Liver (tissue), 9 donors: ENCODE results near the gene SLC24A3. TPM values are rescaled to one million over a fixed set of nuclear protein-coding genes. Genes with fewer than 3 reads are reported as not detected.

ENCODE experiments used
- DNase-seq: peaks from one replicate; pipeline ENCODE4 v3.0.0-alpha.2; 2017; ENCODE audit warnings: low spot score
- H3K27ac ChIP-seq, 2 donors: one replicate each; pipeline ENCODE4 v1.7.0; 2013; ENCODE audit warnings: inconsistent platforms in 2 of 2, low read length in 2 of 2, control low read depth in 1 of 2, low read depth in 1 of 2, mild to moderate bottlenecking in 1 of 2
- H3K27me3 ChIP-seq, 4 donors: one replicate each; pipeline versions ENCODE4 v1.6.1 to v1.7.0; 2013; ENCODE audit warnings: low read length in 3 of 4, inconsistent platforms in 1 of 4, mild to moderate bottlenecking in 1 of 4, moderate library complexity in 1 of 4; ENCODE audit not compliant: control insufficient read depth in 4 of 4, insufficient read depth in 4 of 4
- H3K36me3 ChIP-seq, 4 donors: one replicate each; pipeline versions ENCODE4 v1.6.1 to v1.7.0; 2013; ENCODE audit warnings: low read length in 3 of 4, mild to moderate bottlenecking in 3 of 4, low read depth in 1 of 4, moderate library complexity in 1 of 4; ENCODE audit not compliant: control insufficient read depth in 4 of 4, insufficient read depth in 3 of 4
- H3K4me1 ChIP-seq, 4 donors: one replicate each; pipeline versions ENCODE4 v1.6.1 to v1.7.0; 2013; ENCODE audit warnings: low read length in 3 of 4, mild to moderate bottlenecking in 3 of 4, moderate library complexity in 1 of 4; ENCODE audit not compliant: control insufficient read depth in 4 of 4, insufficient read depth in 4 of 4
- H3K4me3 ChIP-seq, 3 donors: one replicate each; pipeline versions ENCODE4 v1.6.1 to v1.7.0; 2013; ENCODE audit warnings: low read length in 3 of 3, control low read depth in 1 of 3, low read depth in 1 of 3, mild to moderate bottlenecking in 1 of 3
- H3K9ac ChIP-seq, 2 donors: one replicate each; pipeline ENCODE4 v1.7.0; 2013; ENCODE audit warnings: low read length in 2 of 2, mild to moderate bottlenecking in 2 of 2, moderate library complexity in 2 of 2, control low read depth in 1 of 2, low read depth in 1 of 2
- H3K9me3 ChIP-seq, 4 donors: one replicate each; pipeline versions ENCODE4 v1.6.1 to v1.7.0; 2013; ENCODE audit warnings: low read length in 3 of 4; ENCODE audit not compliant: control insufficient read depth in 4 of 4
- EGR1 ChIP-seq, 2 donors: IDR thresholded peaks; 2 replicates each; pipeline ENCODE4 v1.6.1; 2016 to 2018; ENCODE audit warnings: antibody characterized with exemption in 2 of 2, low read depth in 2 of 2
- FOXA1 ChIP-seq: IDR thresholded peaks from 2 replicates; pipeline ENCODE4 v1.6.1; 2016; ENCODE audit warnings: antibody characterized with exemption
- FOXA2 ChIP-seq: IDR thresholded peaks from 2 replicates; pipeline ENCODE4 v1.6.1; 2016; ENCODE audit warnings: antibody characterized with exemption
- HNF4A ChIP-seq, 2 donors: conservative IDR thresholded peaks; 2 replicates each; pipeline ENCODE4 v1.6.1; 2016; ENCODE audit warnings: antibody characterized with exemption in 2 of 2, mild to moderate bottlenecking in 2 of 2
- HNF4G ChIP-seq: IDR thresholded peaks from 2 replicates; pipeline ENCODE4 v1.6.1; 2016; ENCODE audit warnings: antibody characterized with exemption
- JUND ChIP-seq, 2 donors: IDR thresholded peaks; 2 replicates each; pipeline ENCODE4 v1.6.1; 2016; ENCODE audit warnings: antibody characterized with exemption in 2 of 2
- RAD21 ChIP-seq, 2 donors: IDR thresholded peaks; 2 replicates each; pipeline ENCODE4 v1.6.1; 2016; ENCODE audit warnings: antibody characterized with exemption in 2 of 2, mild to moderate bottlenecking in 2 of 2
- RXRA ChIP-seq, 2 donors: IDR thresholded peaks; 2 replicates each; pipeline ENCODE4 v1.6.1; 2017 to 2018; ENCODE audit warnings: antibody characterized with exemption in 2 of 2, mild to moderate bottlenecking in 1 of 2
- SP1 ChIP-seq: IDR thresholded peaks from 2 replicates; pipeline ENCODE4 v1.6.1; 2018; ENCODE audit warnings: antibody characterized with exemption, mild to moderate bottlenecking
- TAF1 ChIP-seq: conservative IDR thresholded peaks from 2 replicates; pipeline ENCODE4 v1.6.1; 2016; ENCODE audit warnings: antibody characterized with exemption, mild to moderate bottlenecking
- YY1 ChIP-seq: IDR thresholded peaks from 2 replicates; pipeline ENCODE4 v1.6.1; 2016; ENCODE audit warnings: antibody characterized with exemption, mild to moderate bottlenecking
- ZBTB33 ChIP-seq: IDR thresholded peaks from 2 replicates; pipeline ENCODE4 v1.6.1; 2016; ENCODE audit warnings: antibody characterized with exemption
- WGBS: extraction: QIAGEN DNeasy Blood & Tissue Kit; methylation state at CpG from one replicate; pipeline ENCODE4 v1.1.7; 2013; 5-methylcytosine and 5-hydroxymethylcytosine counted together
- polyA plus RNA-seq, 2 donors: library from polyadenylated mRNA; stranded (reverse) in 1 of 2; unstranded in 1 of 2; fragments of 200-250 nt in 1 of 2; fragments of >200 nt in 1 of 2; fragmentation: Nextera tagmentation in 1 of 2; extraction: Ambion mirVana in 1 of 2; gene quantifications; one replicate each; pipeline versions ENCODE4 v1.2.1 to v1.2.3, GENCODE V29; 2013 to 2015
- total RNA-seq, 2 donors: library from RNA; depleted of rRNA; stranded (reverse); fragments of >200 nt; gene quantifications; one replicate each; pipeline ENCODE4 v1.2.3, GENCODE V29; 2014
- TF ChIP-seq, protein P1 (sequence below): fragments of 150-350 bp; IDR thresholded peaks from 2 replicates; pipeline ENCODE4 v1.5.1; 2017; ENCODE audit warnings: improper control_type of control experiment, low read depth, low read length; ENCODE audit not compliant: missing input control
- TF ChIP-seq, protein P2 (sequence below): IDR thresholded peaks from 2 replicates; pipeline ENCODE4 v1.6.1; 2016; ENCODE audit warnings: antibody characterized with exemption
- donor health status: healthy.
- donor health status: healthy.
- donor health status: healthy.
- donor health status: healthy.
- donor health status: healthy.

Gene SLC24A3
- total and polyA plus RNA-seq, 4 donors = 0.28 to 1.8 (median 0.46) TPM

DNA sequence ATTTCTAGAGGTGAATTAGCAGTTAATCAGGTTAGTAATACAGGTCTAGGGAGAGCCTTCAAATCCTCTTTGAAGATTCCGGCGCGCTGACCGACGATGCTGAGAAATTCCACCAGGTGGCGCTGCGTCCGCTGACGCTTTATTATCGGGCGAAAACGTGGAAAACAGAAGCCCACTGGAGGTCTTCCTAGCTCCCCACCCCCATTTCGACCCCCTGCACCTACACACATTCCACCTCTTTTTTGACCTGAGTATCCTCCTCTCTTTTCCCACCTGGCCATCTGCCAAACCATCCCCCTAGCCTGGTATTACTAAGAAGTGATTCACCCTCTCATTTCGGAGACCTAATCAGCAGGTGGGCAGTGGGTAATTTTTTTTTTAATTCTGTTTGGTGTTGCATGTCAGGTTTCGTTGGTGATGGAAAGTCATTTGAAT, 480.3 kb downstream of the SLC24A3 start:
- no peaks in the 10 kb centered on the region for H3K36me3 ChIP-seq
- WGBS = 6% methylated on average over 15 of the region's 15 CpGs
- H3K9ac ChIP-seq = no peak overlapping the region
- no peak overlapping the region for H3K4me3 ChIP-seq
- TF ChIP-seq, protein P1, sequence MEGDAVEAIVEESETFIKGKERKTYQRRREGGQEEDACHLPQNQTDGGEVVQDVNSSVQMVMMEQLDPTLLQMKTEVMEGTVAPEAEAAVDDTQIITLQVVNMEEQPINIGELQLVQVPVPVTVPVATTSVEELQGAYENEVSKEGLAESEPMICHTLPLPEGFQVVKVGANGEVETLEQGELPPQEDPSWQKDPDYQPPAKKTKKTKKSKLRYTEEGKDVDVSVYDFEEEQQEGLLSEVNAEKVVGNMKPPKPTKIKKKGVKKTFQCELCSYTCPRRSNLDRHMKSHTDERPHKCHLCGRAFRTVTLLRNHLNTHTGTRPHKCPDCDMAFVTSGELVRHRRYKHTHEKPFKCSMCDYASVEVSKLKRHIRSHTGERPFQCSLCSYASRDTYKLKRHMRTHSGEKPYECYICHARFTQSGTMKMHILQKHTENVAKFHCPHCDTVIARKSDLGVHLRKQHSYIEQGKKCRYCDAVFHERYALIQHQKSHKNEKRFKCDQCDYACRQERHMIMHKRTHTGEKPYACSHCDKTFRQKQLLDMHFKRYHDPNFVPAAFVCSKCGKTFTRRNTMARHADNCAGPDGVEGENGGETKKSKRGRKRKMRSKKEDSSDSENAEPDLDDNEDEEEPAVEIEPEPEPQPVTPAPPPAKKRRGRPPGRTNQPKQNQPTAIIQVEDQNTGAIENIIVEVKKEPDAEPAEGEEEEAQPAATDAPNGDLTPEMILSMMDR = peak; percentile 93
- peak; percentile 79 to 85 for TF ChIP-seq RAD21 (IDR thresholded peaks at IDR 0.05)
- no peak for TF ChIP-seq HNF4A (conservative IDR thresholded peaks at IDR 0.05)
- TF ChIP-seq HNF4G = no peak
- no peak for TF ChIP-seq RXRA (IDR thresholded peaks at IDR 0.05)
- H3K27ac ChIP-seq = no peak overlapping the region
- H3K4me1 ChIP-seq = no peaks in the 10 kb centered on the region
- no peaks in the 10 kb centered on the region for H3K9me3 ChIP-seq
- peak; percentile 74 for DNase-seq
- H3K27me3 ChIP-seq = no peaks in the 10 kb centered on the region

DNA sequence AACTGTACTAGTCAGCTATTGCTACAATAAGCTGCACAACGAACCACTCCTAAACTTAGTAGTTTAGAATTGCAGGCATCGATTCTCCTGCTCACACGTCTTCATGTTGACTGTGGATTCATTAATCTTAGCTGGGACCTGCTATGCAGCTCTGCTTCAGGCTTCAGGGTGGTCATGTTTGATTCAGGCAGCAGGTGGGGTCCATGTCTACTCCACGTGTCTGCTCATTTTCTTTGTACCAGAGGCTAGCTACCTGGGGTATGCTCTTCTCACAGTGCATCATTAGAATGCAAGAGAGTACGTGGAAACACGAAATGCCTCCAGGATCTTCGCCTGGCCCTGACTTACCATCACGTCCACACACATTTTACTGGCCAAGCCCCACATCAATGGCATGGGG, 481.1 kb downstream of the SLC24A3 start:
- TF ChIP-seq EGR1 (IDR thresholded peaks at IDR 0.05; ENCODE audit: low read depth in 2 of 2) (no peak), RAD21 (IDR thresholded peaks at IDR 0.05) (no peak), JUND (IDR thresholded peaks at IDR 0.05) (no peak), YY1 (no peak), HNF4A (conservative IDR thresholded peaks at IDR 0.05) (no peak), ZBTB33 (no peak), RXRA (IDR thresholded peaks at IDR 0.05) (no peak), FOXA1 (no peak), TAF1 (no peak), FOXA2 (no peak), SP1 (no peak), HNF4G (no peak)
- TF ChIP-seq, protein P2, sequence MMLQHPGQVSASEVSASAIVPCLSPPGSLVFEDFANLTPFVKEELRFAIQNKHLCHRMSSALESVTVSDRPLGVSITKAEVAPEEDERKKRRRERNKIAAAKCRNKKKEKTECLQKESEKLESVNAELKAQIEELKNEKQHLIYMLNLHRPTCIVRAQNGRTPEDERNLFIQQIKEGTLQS = no peak
- TF ChIP-seq, protein P1 = no peak
- no peak overlapping the region for H3K9ac ChIP-seq
- no peaks in the 10 kb centered on the region for H3K4me1 ChIP-seq
- H3K27me3 ChIP-seq = no peaks in the 10 kb centered on the region
- H3K9me3 ChIP-seq = no peaks in the 10 kb centered on the region
- DNase-seq = no peak
- no peak overlapping the region for H3K27ac ChIP-seq
- WGBS = 86% methylated on average over 8 of the region's 8 CpGs
- no peak overlapping the region for H3K4me3 ChIP-seq
- no peaks in the 10 kb centered on the region for H3K36me3 ChIP-seq
